GM21528 (cell line): ENCODE data around the gene ZBTB42.
"Not testable (repeated sequence)": the region's sequence is repeated elsewhere in the genome, so short reads cannot be mapped to it uniquely, and the experiment has no call there.

ENCODE experiments used
- ATAC-seq: cut with Tn5 transposase; IDR thresholded peaks from one replicate; pipeline ENCODE4 v1.9.1; 2021; ENCODE audit warnings: mild to moderate bottlenecking, moderate library complexity; ENCODE audit not compliant: unreplicated experiment, low FRiP score

The ZBTB42 gene

DNA sequence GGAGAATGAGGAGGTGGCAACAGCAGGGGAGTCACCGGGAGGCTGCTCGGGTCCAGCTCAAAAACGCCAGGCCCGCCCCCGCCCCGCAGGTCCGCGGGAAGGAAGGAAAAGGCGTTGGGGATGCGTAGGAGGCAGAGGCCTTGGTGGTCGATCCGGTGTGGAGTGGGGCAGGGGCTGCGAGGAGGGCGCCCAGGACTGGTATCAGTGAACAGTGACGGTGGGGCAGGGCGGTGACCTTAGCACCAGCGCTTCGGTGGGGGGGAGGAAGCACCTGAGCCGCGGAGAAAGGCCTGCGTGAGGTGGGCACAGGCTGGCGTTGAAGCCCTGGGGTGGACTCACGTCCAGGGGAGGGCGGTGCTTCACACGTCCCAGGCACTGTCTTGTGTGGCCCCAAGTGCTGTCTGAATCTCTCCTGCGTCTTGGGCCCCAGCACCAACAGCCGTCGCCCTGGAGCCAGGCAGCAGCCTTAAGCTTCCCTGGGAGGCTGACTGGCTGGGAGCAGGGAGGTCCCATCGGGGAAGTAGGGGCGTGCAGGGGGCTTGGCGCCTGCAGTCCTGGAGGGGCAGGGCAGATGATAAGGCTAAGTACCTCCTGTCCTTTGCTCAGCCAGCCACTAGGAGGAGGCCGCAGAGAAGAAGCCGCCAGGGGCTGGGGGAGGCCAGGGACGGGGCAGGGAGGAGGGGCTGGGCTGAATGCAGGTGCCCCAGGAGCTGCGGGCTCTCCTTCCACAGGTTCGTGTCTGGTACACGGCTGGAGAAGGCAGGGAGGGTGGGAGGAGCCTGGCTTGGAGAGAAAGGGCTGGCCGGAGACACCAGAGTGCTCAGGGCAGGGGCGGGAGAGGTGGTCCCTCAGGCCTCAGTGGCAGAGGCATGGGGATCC is 26.5 kb downstream of the ZBTB42 start:
- no peak for ATAC-seq

GRCh38 chr14:104830781-104831180 is 29.9 kb downstream of the ZBTB42 start:
- no peak for ATAC-seq

DNA sequence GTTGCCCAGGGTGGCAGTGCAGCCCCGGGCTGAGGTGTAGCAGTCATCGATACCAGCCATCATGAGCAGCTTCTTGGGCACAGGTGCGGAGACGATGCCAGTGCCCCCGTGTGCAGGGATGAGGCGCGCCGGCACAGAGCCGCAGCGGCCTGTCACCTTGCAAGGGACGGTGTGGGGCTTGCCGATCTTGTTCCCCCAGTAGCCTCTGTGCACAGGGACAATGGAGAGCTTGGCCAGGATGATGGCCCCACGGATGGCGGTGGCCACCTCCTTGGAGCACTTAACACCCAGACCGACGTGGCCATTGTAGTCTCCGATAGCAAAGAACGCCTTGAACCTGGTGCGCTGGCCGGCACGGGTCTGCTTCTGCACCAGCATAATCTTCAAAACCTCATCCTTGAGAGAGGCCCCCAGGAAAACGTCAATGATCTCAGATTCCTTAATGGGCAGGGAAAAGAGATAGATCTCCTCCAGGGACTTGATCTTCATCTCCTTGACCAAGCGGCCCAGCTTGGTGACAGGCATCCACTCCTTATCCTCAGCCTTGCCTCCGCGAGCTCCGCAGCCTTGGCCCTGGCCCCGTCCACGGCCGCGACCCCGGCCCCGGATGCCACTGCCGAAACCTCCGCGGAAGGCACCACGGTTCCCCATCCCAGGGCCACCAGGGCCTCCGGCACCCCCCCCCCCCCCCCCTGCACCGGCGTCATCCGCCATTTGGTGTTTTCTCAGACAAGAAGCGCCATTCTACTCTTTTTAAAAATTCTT is 35.5 kb downstream of the ZBTB42 start:
- not testable (repeated sequence) for ATAC-seq

GRCh38 chr14:104841730-104842129 is 40.8 kb downstream of the ZBTB42 start:
- ATAC-seq: no peak

GRCh38 chr14:104843006-104843405 is 42.1 kb downstream of the ZBTB42 start:
- no peak for ATAC-seq

DNA sequence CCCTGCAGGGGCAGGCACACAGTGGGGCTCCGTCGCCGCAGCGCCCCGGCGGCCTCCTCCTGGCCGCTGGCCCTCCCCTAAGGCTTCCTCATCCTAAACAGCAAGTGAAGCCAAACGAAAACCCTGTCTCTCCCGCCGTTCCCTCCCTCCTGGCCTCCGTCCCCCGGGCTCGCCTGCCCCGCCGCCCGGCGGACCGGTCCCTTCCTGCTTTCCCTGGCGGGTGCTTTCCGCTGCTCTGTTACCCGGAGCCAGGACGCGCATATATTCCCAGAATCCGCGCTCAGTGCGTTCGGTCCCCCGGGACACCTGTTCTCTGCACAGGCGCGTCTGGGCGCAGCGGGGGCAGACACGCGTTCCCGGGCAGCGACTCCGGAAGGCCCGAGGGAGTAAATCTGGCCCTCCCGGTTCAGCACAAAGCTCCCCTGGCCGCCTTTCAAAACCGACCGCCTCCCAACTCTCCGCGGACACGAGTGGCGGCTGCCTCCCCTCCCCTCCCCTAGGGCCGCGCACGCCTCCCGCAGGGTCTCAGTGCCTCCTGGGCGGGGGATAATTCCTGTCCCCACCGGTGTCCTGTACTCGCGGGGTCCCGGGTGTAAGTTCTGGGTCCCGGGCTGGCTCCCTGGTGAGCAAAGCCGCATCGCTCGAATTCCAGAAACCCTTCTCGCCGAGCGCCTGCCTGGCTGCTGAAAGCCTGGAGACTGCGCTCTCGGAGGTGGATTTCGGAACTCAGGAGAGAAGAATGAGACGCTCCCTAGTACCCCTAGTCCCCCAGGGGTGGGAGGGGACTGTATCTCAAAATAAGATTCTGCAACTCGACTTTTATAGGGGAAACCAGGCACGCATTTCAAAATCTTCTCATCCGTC is 42.8 kb downstream of the ZBTB42 start:
- no peak for ATAC-seq

- ATAC-seq: no peak
These were observed 43.6 kb downstream of the ZBTB42 start for GRCh38 chr14:104844306-104845032.

DNA sequence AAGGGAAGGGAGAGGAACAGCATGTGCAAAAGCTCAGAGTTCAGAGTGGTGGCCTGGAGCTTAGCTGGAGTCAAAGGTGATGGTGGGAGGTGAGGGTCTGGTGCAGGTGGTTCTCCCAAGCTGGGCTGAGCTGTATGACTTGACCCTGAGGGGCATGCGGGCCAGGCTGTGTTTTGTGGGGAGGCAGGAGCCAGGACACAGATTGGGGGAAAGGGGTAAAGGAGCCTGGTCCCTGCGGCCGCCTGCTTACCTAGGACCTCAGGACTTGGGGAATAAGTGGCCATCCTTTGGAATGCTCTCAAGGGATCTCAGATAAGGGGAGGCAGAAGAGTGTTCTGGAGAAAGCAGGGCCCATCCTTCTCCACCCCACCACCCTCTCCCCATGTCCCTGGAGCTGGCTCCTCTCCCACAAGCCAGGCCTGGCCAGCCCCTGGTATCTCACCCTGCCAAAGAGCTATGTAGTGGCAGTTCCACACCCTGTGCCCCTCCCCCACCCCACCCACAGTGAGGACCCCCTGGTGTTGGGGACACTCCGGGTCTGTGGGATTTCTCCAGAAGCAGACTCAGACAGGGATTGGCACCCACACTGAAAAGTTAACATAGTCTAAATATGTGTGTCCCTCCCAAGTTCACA is 44.2 kb downstream of the ZBTB42 start:
- ATAC-seq: no peak

DNA sequence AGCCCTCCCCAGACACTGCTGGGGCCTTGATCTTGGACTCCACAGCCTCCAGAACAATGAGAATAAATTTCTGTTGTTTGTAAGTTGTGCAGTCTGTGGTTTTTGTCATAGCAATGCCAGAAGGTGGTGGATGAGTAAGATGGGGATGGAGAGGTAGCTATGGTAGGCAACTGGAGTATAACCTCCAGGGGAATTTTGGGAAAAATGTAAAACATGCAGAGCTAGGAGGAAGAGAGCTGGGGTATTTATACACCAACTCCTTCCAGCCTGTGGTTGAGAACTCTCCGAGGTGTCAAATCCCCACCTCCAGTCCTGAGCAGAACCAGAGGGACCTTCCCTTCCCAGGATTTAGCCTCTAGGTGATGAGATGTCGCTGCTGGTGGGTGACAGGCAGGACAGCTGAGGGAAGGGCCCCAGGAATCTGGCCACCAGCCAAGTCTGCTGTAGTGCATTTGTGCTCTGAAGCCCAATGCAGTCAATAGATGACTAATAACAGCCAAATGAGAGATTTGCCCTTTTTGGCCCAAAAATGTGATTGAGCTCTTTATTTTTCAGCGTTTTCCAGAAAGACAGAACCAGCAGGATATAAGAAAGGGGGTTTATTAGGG is 45.0 kb downstream of the ZBTB42 start:
- ATAC-seq: no peak

DNA sequence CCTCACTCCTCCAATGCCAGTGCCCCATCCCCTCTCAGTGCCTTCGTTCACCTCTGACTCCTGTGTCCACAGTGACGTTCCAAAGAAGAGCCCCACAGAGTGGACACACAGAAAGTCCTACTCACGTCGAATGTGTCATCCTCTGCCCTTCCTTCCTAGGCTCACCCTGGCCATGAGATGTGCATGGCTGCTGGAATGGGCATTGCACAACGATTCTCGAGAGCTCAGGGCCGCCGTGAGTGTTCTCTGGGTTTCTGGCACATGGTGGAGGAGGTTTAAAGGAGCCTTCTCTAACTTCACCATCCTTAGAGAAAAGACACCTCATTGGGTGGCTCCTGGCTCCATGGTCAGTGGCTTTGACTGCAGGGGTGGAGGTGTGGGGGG is 51.4 kb downstream of the ZBTB42 start:
- no peak for ATAC-seq
